K562 (cell line): ENCODE measurements around the gene SPTBN4. TPM values are rescaled to one million over a fixed set of nuclear protein-coding genes. Genes with fewer than 3 reads are reported as not detected.

Experiments
- BCOR ChIP-seq: fragments of 450-650 bp; IDR thresholded peaks from 2 replicates; pipeline ENCODE4 v1.6.1; 2016
- BDP1 ChIP-seq: IDR thresholded peaks from 3 replicates; pipeline ENCODE4 v1.6.1; 2011; ENCODE audit not compliant: insufficient read length, insufficient read depth
- CCNT2 ChIP-seq: IDR thresholded peaks from 2 replicates; pipeline ENCODE4 v1.6.1; 2011; ENCODE audit warnings: borderline replicate concordance, low read depth, mild to moderate bottlenecking, moderate library complexity, mixed read lengths, low read length; ENCODE audit not compliant: insufficient read length; ENCODE audit errors: extremely low read depth
- E2F3 ChIP-seq: fragments of 250-450 bp; sonication (Bioruptor Pico); IDR thresholded peaks from 2 replicates; pipeline ENCODE4 v1.4.0; 2020; ENCODE audit warnings: mild to moderate bottlenecking
- GABPA ChIP-seq: fragments of 200-800 bp; sonication (Bioruptor generic); conservative IDR thresholded peaks from 2 replicates; pipeline ENCODE4 v1.6.1; 2016; ENCODE audit warnings: low read depth, missing genetic modification characterization, missing compliant biosample characterization
- HDAC8 ChIP-seq: fragments of 450-650 bp; IDR thresholded peaks from 2 replicates; pipeline ENCODE4 v1.6.1; 2016; ENCODE audit warnings: mild to moderate bottlenecking, missing genetic modification characterization, moderate library complexity, missing compliant biosample characterization
- IFI16 ChIP-seq: fragments of 250-450 bp; sonication (Bioruptor Pico); IDR thresholded peaks from 2 replicates; pipeline ENCODE4 v2.1.2; 2022; ENCODE audit warnings: mild to moderate bottlenecking, inconsistent platforms
- IRF2 ChIP-seq: sonication (generic); formaldehyde crosslinking; IDR thresholded peaks from 2 replicates; pipeline ENCODE4 v1.8.1; 2022; ENCODE audit warnings: mild to moderate bottlenecking, missing genetic modification reagents
- KAT8 ChIP-seq: fragments of 450-650 bp; IDR thresholded peaks from 2 replicates; pipeline ENCODE4 v1.6.1; 2016; ENCODE audit warnings: low read depth, mild to moderate bottlenecking
- MAFK ChIP-seq: IDR thresholded peaks from 2 replicates; pipeline ENCODE4 v1.6.1; 2011; ENCODE audit warnings: low read length, improper control_type of control experiment
- NFE2L1 ChIP-seq: fragments of 450-650 bp; IDR thresholded peaks from 2 replicates; pipeline ENCODE4 v1.6.1; 2016; ENCODE audit warnings: missing genetic modification characterization, low read depth, mild to moderate bottlenecking, missing compliant biosample characterization, moderate library complexity, borderline replicate concordance
- RBM39 ChIP-seq: fragments of 200-400 bp; formaldehyde crosslinking; optimal IDR thresholded peaks from 2 replicates; pipeline ENCODE3; 2018; ENCODE audit warnings: low read depth, low read length
- RFX7 ChIP-seq: fragments of 250-450 bp; sonication (Bioruptor Pico); IDR thresholded peaks from 2 replicates; pipeline ENCODE4 v1.5.1; 2021; ENCODE audit warnings: mild to moderate bottlenecking
- YBX1 ChIP-seq: fragments of 450-650 bp; IDR thresholded peaks from 2 replicates; pipeline ENCODE4 v1.7.1; 2016; ENCODE audit warnings: mild to moderate bottlenecking
- ZBTB1 ChIP-seq: sonication (generic); formaldehyde crosslinking; IDR thresholded peaks from 2 replicates; pipeline ENCODE4 v1.8.1; 2023; ENCODE audit warnings: missing genetic modification reagents, low read depth, mild to moderate bottlenecking, borderline replicate concordance
- ZBTB17 ChIP-seq: fragments of 450-650 bp; formaldehyde crosslinking; IDR thresholded peaks from 2 replicates; pipeline ENCODE4 v1.4.0; 2020; ENCODE audit warnings: mild to moderate bottlenecking
- ZNF41 ChIP-seq: fragments of 250-450 bp; sonication (Bioruptor Pico); conservative IDR thresholded peaks from 2 replicates; pipeline ENCODE4 v1.4.0; 2020; ENCODE audit warnings: mild to moderate bottlenecking
- ZNF717 ChIP-seq: fragments of 250-450 bp; sonication (Bioruptor Pico); IDR thresholded peaks from 2 replicates; pipeline ENCODE4 v1.5.0; 2021
- polyA plus RNA-seq, 8 experiments: library from polyadenylated mRNA; depleted of rRNA in 4 of 8; stranded (reverse) in 5 of 8; unstranded in 3 of 8; fragments of >200 nt; fragmentation: Nextera tagmentation in 2 of 8; fragmentation: Illumina TruSeq in 1 of 8; extraction: Ambion mirVana in 2 of 8; extraction: Trizol in 1 of 8; gene quantifications; 2 replicates each; pipeline versions ENCODE4 v1.2.1 to v1.2.3, GENCODE V29; 2011 to 2014; ENCODE audit warnings: inconsistent platforms in 1 of 8, missing spikeins in 1 of 8
- total RNA-seq, 7 experiments: library from RNA; depleted of rRNA in 6 of 7; stranded (reverse); fragments of >200 nt in 6 of 7; fragmentation: Illumina TruSeq in 2 of 7; extraction: Trizol in 2 of 7; gene quantifications; 2 replicates each; pipeline versions ENCODE4 v1.2.1 to v1.2.3, GENCODE V29; 2011 to 2021; ENCODE audit warnings: low replicate concordance in 1 of 7
- TF ChIP-seq, protein P1 (sequence below): fragments of 200-600 bp; sonication (generic); IDR thresholded peaks from one replicate; pipeline ENCODE4 v1.6.1; 2012; ENCODE audit warnings: mild to moderate bottlenecking, low read depth, low read length, inconsistent platforms
- TF ChIP-seq, protein P2 (sequence below): fragments of 450-650 bp; formaldehyde crosslinking; IDR thresholded peaks from 2 replicates; pipeline ENCODE4 v1.4.0; 2020; ENCODE audit warnings: mild to moderate bottlenecking

The SPTBN4 gene
- total and polyA plus RNA-seq, 9 of the 15 experiments (the other 6 are each of a cell fraction or from before 2014, with no cell fraction given), result 0.01 to 1.5 (median 0.86) TPM

DNA sequence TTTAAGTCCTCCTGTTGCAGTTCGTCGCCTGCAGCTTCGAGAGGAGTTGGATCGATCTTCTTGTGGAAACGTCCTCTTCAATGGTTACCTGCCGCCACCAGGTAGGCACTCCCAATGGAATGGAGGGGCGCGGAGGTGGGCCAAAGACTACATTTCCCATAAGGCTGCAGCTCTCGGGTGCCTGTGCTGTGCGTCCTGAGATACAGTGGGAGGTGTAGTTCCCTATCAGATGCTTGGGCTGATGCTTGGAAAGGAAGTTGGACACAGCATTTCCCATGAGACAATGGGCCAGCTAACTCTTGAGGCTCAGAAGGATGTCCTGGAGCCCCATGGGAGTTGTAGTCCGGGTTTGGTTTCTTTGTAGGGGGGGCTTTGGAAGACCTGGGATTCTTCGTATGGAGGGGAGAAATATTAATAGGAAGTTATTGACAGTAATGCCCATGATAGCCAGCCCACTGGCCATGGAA, 111.7 kb downstream of the SPTBN4 start (continued):
- TF ChIP-seq, protein P1, sequence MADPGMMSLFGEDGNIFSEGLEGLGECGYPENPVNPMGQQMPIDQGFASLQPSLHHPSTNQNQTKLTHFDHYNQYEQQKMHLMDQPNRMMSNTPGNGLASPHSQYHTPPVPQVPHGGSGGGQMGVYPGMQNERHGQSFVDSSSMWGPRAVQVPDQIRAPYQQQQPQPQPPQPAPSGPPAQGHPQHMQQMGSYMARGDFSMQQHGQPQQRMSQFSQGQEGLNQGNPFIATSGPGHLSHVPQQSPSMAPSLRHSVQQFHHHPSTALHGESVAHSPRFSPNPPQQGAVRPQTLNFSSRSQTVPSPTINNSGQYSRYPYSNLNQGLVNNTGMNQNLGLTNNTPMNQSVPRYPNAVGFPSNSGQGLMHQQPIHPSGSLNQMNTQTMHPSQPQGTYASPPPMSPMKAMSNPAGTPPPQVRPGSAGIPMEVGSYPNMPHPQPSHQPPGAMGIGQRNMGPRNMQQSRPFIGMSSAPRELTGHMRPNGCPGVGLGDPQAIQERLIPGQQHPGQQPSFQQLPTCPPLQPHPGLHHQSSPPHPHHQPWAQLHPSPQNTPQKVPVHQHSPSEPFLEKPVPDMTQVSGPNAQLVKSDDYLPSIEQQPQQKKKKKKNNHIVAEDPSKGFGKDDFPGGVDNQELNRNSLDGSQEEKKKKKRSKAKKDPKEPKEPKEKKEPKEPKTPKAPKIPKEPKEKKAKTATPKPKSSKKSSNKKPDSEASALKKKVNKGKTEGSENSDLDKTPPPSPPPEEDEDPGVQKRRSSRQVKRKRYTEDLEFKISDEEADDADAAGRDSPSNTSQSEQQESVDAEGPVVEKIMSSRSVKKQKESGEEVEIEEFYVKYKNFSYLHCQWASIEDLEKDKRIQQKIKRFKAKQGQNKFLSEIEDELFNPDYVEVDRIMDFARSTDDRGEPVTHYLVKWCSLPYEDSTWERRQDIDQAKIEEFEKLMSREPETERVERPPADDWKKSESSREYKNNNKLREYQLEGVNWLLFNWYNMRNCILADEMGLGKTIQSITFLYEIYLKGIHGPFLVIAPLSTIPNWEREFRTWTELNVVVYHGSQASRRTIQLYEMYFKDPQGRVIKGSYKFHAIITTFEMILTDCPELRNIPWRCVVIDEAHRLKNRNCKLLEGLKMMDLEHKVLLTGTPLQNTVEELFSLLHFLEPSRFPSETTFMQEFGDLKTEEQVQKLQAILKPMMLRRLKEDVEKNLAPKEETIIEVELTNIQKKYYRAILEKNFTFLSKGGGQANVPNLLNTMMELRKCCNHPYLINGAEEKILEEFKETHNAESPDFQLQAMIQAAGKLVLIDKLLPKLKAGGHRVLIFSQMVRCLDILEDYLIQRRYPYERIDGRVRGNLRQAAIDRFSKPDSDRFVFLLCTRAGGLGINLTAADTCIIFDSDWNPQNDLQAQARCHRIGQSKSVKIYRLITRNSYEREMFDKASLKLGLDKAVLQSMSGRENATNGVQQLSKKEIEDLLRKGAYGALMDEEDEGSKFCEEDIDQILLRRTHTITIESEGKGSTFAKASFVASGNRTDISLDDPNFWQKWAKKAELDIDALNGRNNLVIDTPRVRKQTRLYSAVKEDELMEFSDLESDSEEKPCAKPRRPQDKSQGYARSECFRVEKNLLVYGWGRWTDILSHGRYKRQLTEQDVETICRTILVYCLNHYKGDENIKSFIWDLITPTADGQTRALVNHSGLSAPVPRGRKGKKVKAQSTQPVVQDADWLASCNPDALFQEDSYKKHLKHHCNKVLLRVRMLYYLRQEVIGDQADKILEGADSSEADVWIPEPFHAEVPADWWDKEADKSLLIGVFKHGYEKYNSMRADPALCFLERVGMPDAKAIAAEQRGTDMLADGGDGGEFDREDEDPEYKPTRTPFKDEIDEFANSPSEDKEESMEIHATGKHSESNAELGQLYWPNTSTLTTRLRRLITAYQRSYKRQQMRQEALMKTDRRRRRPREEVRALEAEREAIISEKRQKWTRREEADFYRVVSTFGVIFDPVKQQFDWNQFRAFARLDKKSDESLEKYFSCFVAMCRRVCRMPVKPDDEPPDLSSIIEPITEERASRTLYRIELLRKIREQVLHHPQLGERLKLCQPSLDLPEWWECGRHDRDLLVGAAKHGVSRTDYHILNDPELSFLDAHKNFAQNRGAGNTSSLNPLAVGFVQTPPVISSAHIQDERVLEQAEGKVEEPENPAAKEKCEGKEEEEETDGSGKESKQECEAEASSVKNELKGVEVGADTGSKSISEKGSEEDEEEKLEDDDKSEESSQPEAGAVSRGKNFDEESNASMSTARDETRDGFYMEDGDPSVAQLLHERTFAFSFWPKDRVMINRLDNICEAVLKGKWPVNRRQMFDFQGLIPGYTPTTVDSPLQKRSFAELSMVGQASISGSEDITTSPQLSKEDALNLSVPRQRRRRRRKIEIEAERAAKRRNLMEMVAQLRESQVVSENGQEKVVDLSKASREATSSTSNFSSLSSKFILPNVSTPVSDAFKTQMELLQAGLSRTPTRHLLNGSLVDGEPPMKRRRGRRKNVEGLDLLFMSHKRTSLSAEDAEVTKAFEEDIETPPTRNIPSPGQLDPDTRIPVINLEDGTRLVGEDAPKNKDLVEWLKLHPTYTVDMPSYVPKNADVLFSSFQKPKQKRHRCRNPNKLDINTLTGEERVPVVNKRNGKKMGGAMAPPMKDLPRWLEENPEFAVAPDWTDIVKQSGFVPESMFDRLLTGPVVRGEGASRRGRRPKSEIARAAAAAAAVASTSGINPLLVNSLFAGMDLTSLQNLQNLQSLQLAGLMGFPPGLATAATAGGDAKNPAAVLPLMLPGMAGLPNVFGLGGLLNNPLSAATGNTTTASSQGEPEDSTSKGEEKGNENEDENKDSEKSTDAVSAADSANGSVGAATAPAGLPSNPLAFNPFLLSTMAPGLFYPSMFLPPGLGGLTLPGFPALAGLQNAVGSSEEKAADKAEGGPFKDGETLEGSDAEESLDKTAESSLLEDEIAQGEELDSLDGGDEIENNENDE, result no peak
- no peak for TF ChIP-seq NFE2L1 (tag)
- TF ChIP-seq CCNT2, result no peak
- TF ChIP-seq BCOR, result no peak
- TF ChIP-seq, protein P2, sequence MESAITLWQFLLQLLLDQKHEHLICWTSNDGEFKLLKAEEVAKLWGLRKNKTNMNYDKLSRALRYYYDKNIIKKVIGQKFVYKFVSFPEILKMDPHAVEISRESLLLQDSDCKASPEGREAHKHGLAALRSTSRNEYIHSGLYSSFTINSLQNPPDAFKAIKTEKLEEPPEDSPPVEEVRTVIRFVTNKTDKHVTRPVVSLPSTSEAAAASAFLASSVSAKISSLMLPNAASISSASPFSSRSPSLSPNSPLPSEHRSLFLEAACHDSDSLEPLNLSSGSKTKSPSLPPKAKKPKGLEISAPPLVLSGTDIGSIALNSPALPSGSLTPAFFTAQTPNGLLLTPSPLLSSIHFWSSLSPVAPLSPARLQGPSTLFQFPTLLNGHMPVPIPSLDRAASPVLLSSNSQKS (CRISPR knock-in tag), result no peak
- TF ChIP-seq ZBTB17, result no peak
- TF ChIP-seq HDAC8 (tag), result no peak
- TF ChIP-seq IRF2 (CRISPR knock-in tag), result no peak
- TF ChIP-seq ZBTB1 (CRISPR knock-in tag), result no peak
- no peak for TF ChIP-seq ZNF717 (CRISPR knock-in tag)
- TF ChIP-seq E2F3 (CRISPR knock-in tag), result peak; percentile 36; the same call in 1 of the 2 replicates
- TF ChIP-seq YBX1, result no peak
- TF ChIP-seq RFX7, result no peak
- TF ChIP-seq GABPA (tag), result peak; percentile 80
- no peak for TF ChIP-seq IFI16 (CRISPR knock-in tag)
- no peak for TF ChIP-seq MAFK
- no peak for TF ChIP-seq RBM39
- TF ChIP-seq KAT8, result no peak
- TF ChIP-seq ZNF41 (CRISPR knock-in tag), result no peak
- TF ChIP-seq BDP1, result no peak
